SK-N-SH (cell line): ENCODE results near the gene ANKMY2. TPM values are rescaled to one million over a fixed set of nuclear protein-coding genes. Genes with fewer than 3 reads are reported as not detected.
A peak's percentile ranks its signal among the peaks of the same experiment; 100 is the strongest.

Experiments
- CTCF ChIA-PET: fragments of 300-600, 350-600 bp; formaldehyde crosslinking; extraction: SDS; loops from one replicate; lab custom pipeline; 2021; lab: Yijun Ruan, JAX
- POLR2A ChIA-PET: fragments of 350-600 bp; sonication (Branson Sonifier 250); formaldehyde crosslinking; extraction: SDS; loops from one replicate; lab custom pipeline; 2020; ENCODE audit warnings: antibody characterized with exemption, inconsistent platforms; lab: Yijun Ruan, JAX
- DNase-seq: peaks from one replicate; pipeline ENCODE4 v3.0.0; 2012
- H2AFZ ChIP-seq: fragments of 200-600 bp; sonication (generic); 2 replicates; pipeline ENCODE4 v1.8.1; 2016; ENCODE audit warnings: antibody characterized with exemption, mild to moderate bottlenecking, low read depth
- H3F3A ChIP-seq: fragments of 200-600 bp; sonication (generic); replicated peaks from 2 replicates; pipeline ENCODE3; 2016; ENCODE audit warnings: antibody characterized with exemption, mild to moderate bottlenecking; ENCODE audit not compliant: insufficient read depth
- H3K27ac ChIP-seq, 2 experiments: fragments of 200-500 bp in 1 of 2; fragments of 200-600 bp in 1 of 2; sonication (Bioruptor generic) in 1 of 2; sonication (generic), shearing (Covaris generic) in 1 of 2; 2 replicates each; pipeline versions ENCODE4 v1.5.1 to v1.6.1; 2014 to 2016; ENCODE audit warnings: low read depth in 2 of 2, inconsistent platforms in 1 of 2, low read length in 1 of 2, mild to moderate bottlenecking in 1 of 2, mixed read lengths in 1 of 2
- H3K27me3 ChIP-seq: fragments of 200-600 bp; sonication (generic), shearing (Covaris generic); 2 replicates; pipeline ENCODE4 v1.6.1; 2016; ENCODE audit warnings: mixed run types; ENCODE audit not compliant: insufficient read depth
- H3K36me3 ChIP-seq, 2 experiments: fragments of 200-500 bp in 1 of 2; fragments of 200-600 bp in 1 of 2; sonication (Bioruptor generic) in 1 of 2; sonication (generic) in 1 of 2; replicated peaks in 1 of 2; 2 replicates each; pipeline versions ENCODE3 to v1.5.1; 2014 to 2016; ENCODE audit warnings: low read length in 1 of 2, mild to moderate bottlenecking in 1 of 2; ENCODE audit not compliant: insufficient read depth in 2 of 2, control insufficient read depth in 1 of 2
- H3K4me1 ChIP-seq, 2 experiments: fragments of 200-500 bp in 1 of 2; fragments of 200-600 bp in 1 of 2; sonication (Bioruptor generic) in 1 of 2; sonication (generic), shearing (Covaris generic) in 1 of 2; 2 replicates each; pipeline versions ENCODE4 v1.5.1 to v1.6.1; 2014 to 2016; ENCODE audit warnings: low read depth in 1 of 2, low read length in 1 of 2, mixed run types in 1 of 2; ENCODE audit not compliant: insufficient read depth in 2 of 2, control insufficient read depth in 1 of 2
- H3K4me2 ChIP-seq: fragments of 200-600 bp; sonication (generic), shearing (Covaris generic); 2 replicates; pipeline ENCODE4 v1.6.1; 2017; ENCODE audit warnings: mixed run types
- H3K4me3 ChIP-seq, 2 experiments: fragments of 200-500 bp in 1 of 2; fragments of 200-600 bp in 1 of 2; sonication (Bioruptor generic) in 1 of 2; sonication (generic), shearing (Covaris generic) in 1 of 2; 2 replicates each; pipeline versions ENCODE4 v1.5.1 to v1.8.1; 2014 to 2016; ENCODE audit warnings: low read depth in 2 of 2, inconsistent platforms in 1 of 2, low read length in 1 of 2, mild to moderate bottlenecking in 1 of 2, mixed read lengths in 1 of 2, moderate library complexity in 1 of 2
- H3K79me2 ChIP-seq: fragments of 200-600 bp; sonication (generic); 2 replicates; pipeline ENCODE4 v1.8.1; 2017; ENCODE audit warnings: mild to moderate bottlenecking; ENCODE audit not compliant: insufficient read depth
- H3K9ac ChIP-seq: fragments of 200-600 bp; sonication (generic); 2 replicates; pipeline ENCODE4 v1.6.1; 2017; ENCODE audit warnings: mixed run types
- H3K9me2 ChIP-seq: fragments of 200-600 bp; sonication (generic); 2 replicates; pipeline ENCODE4 v1.6.1; 2017; ENCODE audit warnings: mixed run types
- H3K9me3 ChIP-seq: fragments of 200-600 bp; sonication (generic); 2 replicates; pipeline ENCODE4 v1.6.1; 2017; ENCODE audit warnings: mixed run types, mild to moderate bottlenecking, moderate library complexity
- H4K20me1 ChIP-seq: fragments of 200-600 bp; sonication (generic); 2 replicates; pipeline ENCODE4 v1.6.1; 2017; ENCODE audit warnings: mild to moderate bottlenecking, mixed run types; ENCODE audit not compliant: insufficient read depth
- EZH2phosphoT487 ChIP-seq: fragments of 200-600 bp; sonication (generic); IDR thresholded peaks from 2 replicates; pipeline ENCODE4 v1.6.1; 2017; ENCODE audit warnings: low read depth, mixed run types, mild to moderate bottlenecking, antibody characterized with exemption, moderate library complexity, borderline replicate concordance
- FOSL2 ChIP-seq: IDR thresholded peaks from 2 replicates; pipeline ENCODE4 v1.4.0; 2012; ENCODE audit warnings: low read depth, mild to moderate bottlenecking, moderate library complexity, borderline replicate concordance
- FOXM1 ChIP-seq: IDR thresholded peaks from 2 replicates; pipeline ENCODE4 v1.4.0; 2012; ENCODE audit warnings: low read depth, mild to moderate bottlenecking
- GABPA ChIP-seq: IDR thresholded peaks from 2 replicates; pipeline ENCODE4 v1.4.0; 2012; ENCODE audit warnings: low read depth, mild to moderate bottlenecking
- GATA2 ChIP-seq: sonication (generic); formaldehyde crosslinking; IDR thresholded peaks from 2 replicates; pipeline ENCODE4 v1.5.0; 2020; ENCODE audit warnings: mild to moderate bottlenecking, missing genetic modification reagents
- MEF2A ChIP-seq: IDR thresholded peaks from 2 replicates; pipeline ENCODE4 v1.4.0; 2012; ENCODE audit warnings: low read depth, borderline replicate concordance
- MXI1 ChIP-seq: IDR thresholded peaks from 2 replicates; pipeline ENCODE4 v1.6.1; 2012; ENCODE audit warnings: mild to moderate bottlenecking, low read depth, low read length, improper control_type of control experiment
- POLR2AphosphoS5 ChIP-seq: IDR thresholded peaks from 2 replicates; pipeline ENCODE4 v1.6.1; 2012; ENCODE audit warnings: low read depth, low read length
- RCOR1 ChIP-seq: fragments of 150-350 bp; IDR thresholded peaks from 2 replicates; pipeline ENCODE4 v1.6.1; 2017; ENCODE audit warnings: antibody characterized with exemption, low read length
- RFX5 ChIP-seq: IDR thresholded peaks from 2 replicates; pipeline ENCODE4 v1.6.1; 2012; ENCODE audit warnings: mild to moderate bottlenecking, improper control_type of control experiment, low read length
- SMC3 ChIP-seq: IDR thresholded peaks from 2 replicates; pipeline ENCODE4 v1.6.1; 2012; ENCODE audit warnings: low read depth, low read length, improper control_type of control experiment
- WGBS: methylation state at CpG from one replicate; pipeline ENCODE4 v1.1.6; 2017; ENCODE audit warnings: low lambda C conversion rate; 5-methylcytosine and 5-hydroxymethylcytosine counted together
- polyA plus RNA-seq, 3 experiments: library from polyadenylated mRNA; depleted of rRNA; stranded (reverse); fragments of >200 nt; gene quantifications; 2 replicates each; pipeline ENCODE4 v1.2.3, GENCODE V29; 2012
- TF ChIP-seq, protein P1 (sequence below): fragments of 150-350 bp; IDR thresholded peaks from 2 replicates; pipeline ENCODE4 v1.6.1; 2017; ENCODE audit warnings: antibody characterized with exemption, low read length, low read depth, borderline replicate concordance

Gene ANKMY2
- polyA plus RNA-seq, 1 of the 3 experiments (the other 2 are of a cell fraction) = 15.8 TPM

- TF ChIP-seq RFX5 = no peak
- TF ChIP-seq MEF2A = no peak
- TF ChIP-seq SMC3 = no peak
- TF ChIP-seq, protein P1, sequence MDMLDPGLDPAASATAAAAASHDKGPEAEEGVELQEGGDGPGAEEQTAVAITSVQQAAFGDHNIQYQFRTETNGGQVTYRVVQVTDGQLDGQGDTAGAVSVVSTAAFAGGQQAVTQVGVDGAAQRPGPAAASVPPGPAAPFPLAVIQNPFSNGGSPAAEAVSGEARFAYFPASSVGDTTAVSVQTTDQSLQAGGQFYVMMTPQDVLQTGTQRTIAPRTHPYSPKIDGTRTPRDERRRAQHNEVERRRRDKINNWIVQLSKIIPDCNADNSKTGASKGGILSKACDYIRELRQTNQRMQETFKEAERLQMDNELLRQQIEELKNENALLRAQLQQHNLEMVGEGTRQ = no peak
- TF ChIP-seq FOSL2 = no peak
- TF ChIP-seq RCOR1 = no peak
- TF ChIP-seq FOXM1 = no peak
- TF ChIP-seq EZH2phosphoT487 = no peak
- TF ChIP-seq GABPA = no peak
- TF ChIP-seq GATA2 (CRISPR knock-in tag) = no peak
- no peak overlapping the region for H3K9ac ChIP-seq
- H3K36me3 ChIP-seq = no peaks in the 10 kb centered on the region
- WGBS = 80% methylated on average over 1 of the region's 1 CpG
- H3K4me3 ChIP-seq = no peak overlapping the region
- peak overlapping the region; percentile 12; the same call in 1 of the 2 replicates for H3K4me2 ChIP-seq
- H3K9me3 ChIP-seq = no peaks in the 10 kb centered on the region
- peaks cover 86% of the 10 kb centered on the region for H3K79me2 ChIP-seq
- no peak overlapping the region for H2AFZ ChIP-seq
- H3K4me1 ChIP-seq = peaks cover 24 to 27% of the 10 kb centered on the region in 2 experiments
- ChIA-PET CTCF (interaction anchor here (0.7 to 1.3 kb wide), 2 partner anchors 11 to 269 kb away, joined by 3 to 5 read pairs; no protein-coding TSS in a partner anchor), POLR2A (no interaction called here)
- peaks cover 38% of the 10 kb centered on the region; the same call in 1 of the 2 replicates for H4K20me1 ChIP-seq
- no peak for DNase-seq
- H3K9me2 ChIP-seq = no peaks in the 10 kb centered on the region
- H3K27me3 ChIP-seq = no peaks in the 10 kb centered on the region
- no peak overlapping the region for H3K27ac ChIP-seq
- H3F3A ChIP-seq = peaks cover 17% of the 10 kb centered on the region
These were observed 3.0 kb upstream of the ANKMY2 start for GRCh38 chr7:16648551-16648950.

DNA sequence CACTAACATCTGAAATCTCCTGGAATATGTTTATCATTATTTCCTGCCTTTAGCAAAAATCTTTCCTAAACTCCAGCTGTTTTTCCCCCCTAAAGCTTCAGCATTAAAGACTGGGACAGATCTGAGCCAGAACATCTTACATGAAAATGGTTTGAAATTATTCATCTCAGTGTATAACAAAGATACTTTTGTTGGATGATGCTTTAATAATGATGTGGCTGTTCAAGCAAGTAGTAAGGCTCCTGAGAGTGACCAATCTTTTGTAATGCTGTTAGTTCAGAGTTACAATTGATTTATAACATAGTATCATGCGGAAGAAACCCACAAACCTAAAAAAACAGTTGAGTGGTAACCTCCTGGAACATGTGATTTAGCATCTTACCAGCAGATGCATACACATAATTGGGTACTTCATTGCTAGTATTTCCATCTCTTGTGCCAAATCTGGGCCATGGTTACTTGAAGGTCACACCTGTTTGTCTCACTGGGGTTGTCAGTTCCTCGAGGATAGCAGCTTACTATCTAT lies 1.9 kb upstream of the ANKMY2 start:
- H2AFZ ChIP-seq = peak overlapping the region; percentile 63; the same call in 1 of the 2 replicates
- H3K4me2 ChIP-seq = peak overlapping the region; percentile 94
- POLR2A ChIA-PET = no interaction called here
- 68% methylated on average over 2 of the region's 2 CpGs for WGBS
- peaks cover 13% of the 10 kb centered on the region for H3F3A ChIP-seq
- no peaks in the 10 kb centered on the region for H3K9me2 ChIP-seq
- no peaks in the 10 kb centered on the region for H3K9me3 ChIP-seq
- CTCF ChIA-PET = interaction anchor here (0.8 to 1.3 kb wide), 4 partner anchors 9 to 270 kb away, joined by 3 to 5 read pairs (median 4); no protein-coding TSS in a partner anchor
- H4K20me1 ChIP-seq = peaks cover 38% of the 10 kb centered on the region; the same call in 1 of the 2 replicates
- H3K36me3 ChIP-seq = no peaks in the 10 kb centered on the region
- DNase-seq = no peak
- peaks cover 26 to 27% of the 10 kb centered on the region in 2 experiments for H3K4me1 ChIP-seq
- H3K9ac ChIP-seq = peak overlapping the region; percentile 80; the same call in 1 of the 2 replicates
- peak overlapping the region; percentile 84 to 100 for H3K4me3 ChIP-seq
- peaks cover 86% of the 10 kb centered on the region for H3K79me2 ChIP-seq
- TF ChIP-seq POLR2AphosphoS5 = no peak
- peak; percentile 55; the same call in 1 of the 2 replicates for TF ChIP-seq MXI1
- peak overlapping the region; percentile 24 to 50; a peak in 3 of 4 replicates for H3K27ac ChIP-seq
- H3K27me3 ChIP-seq = no peaks in the 10 kb centered on the region
